H9 (cell line): ENCODE measurements around the gene ITIH5. TPM values are rescaled to one million over a fixed set of nuclear protein-coding genes. Genes with fewer than 3 reads are reported as not detected.

Experiments used
- DNase-seq: peaks from one replicate; pipeline ENCODE4 v3.0.0-alpha.2; 2017
- H2AFZ ChIP-seq: one replicate; pipeline ENCODE4 v1.6.1; 2013; ENCODE audit warnings: mild to moderate bottlenecking, low read length, control low read depth, moderate library complexity
- H2AK5ac ChIP-seq: 2 replicates; pipeline ENCODE4 v1.6.1; 2013; ENCODE audit warnings: low read length, control low read depth, mixed read lengths; ENCODE audit not compliant: insufficient read length
- H2BK120ac ChIP-seq: one replicate; pipeline ENCODE4 v1.6.1; 2013; ENCODE audit warnings: low read depth, mild to moderate bottlenecking, low read length, control low read depth, inconsistent platforms; ENCODE audit not compliant: poor library complexity, severe bottlenecking
- H2BK12ac ChIP-seq: 2 replicates; pipeline ENCODE4 v1.6.1; 2013; ENCODE audit warnings: low read length, control low read depth, mixed read lengths, low read depth; ENCODE audit not compliant: insufficient read length
- H2BK15ac ChIP-seq: 2 replicates; pipeline ENCODE4 v1.6.1; 2013; ENCODE audit warnings: low read depth, low read length, control low read depth
- H2BK20ac ChIP-seq: one replicate; pipeline ENCODE4 v1.6.1; 2013; ENCODE audit warnings: low read depth, mild to moderate bottlenecking, low read length, control low read depth, inconsistent platforms; ENCODE audit not compliant: poor library complexity, severe bottlenecking
- H2BK5ac ChIP-seq: 2 replicates; pipeline ENCODE4 v1.6.1; 2013; ENCODE audit warnings: low read length, control low read depth, mixed read lengths; ENCODE audit not compliant: insufficient read length
- H3K14ac ChIP-seq: 2 replicates; pipeline ENCODE4 v1.6.1; 2013; ENCODE audit warnings: low read length, control low read depth; ENCODE audit not compliant: insufficient read depth
- H3K18ac ChIP-seq: 2 replicates; pipeline ENCODE4 v1.6.1; 2013; ENCODE audit warnings: low read depth, mild to moderate bottlenecking, mixed read lengths, low read length, control low read depth; ENCODE audit not compliant: insufficient read length
- H3K23ac ChIP-seq: 2 replicates; pipeline ENCODE4 v1.6.1; 2013; ENCODE audit warnings: low read length, control low read depth, mixed read lengths, low read depth; ENCODE audit not compliant: insufficient read length
- H3K23me2 ChIP-seq: 2 replicates; pipeline ENCODE4 v1.6.1; 2013; ENCODE audit warnings: low read depth, mild to moderate bottlenecking, mixed read lengths, low read length, control low read depth; ENCODE audit not compliant: insufficient read length, poor library complexity, severe bottlenecking
- H3K27ac ChIP-seq: 2 replicates; pipeline ENCODE4 v1.5.1; 2013; ENCODE audit warnings: low read length, control low read depth, mixed read lengths, low read depth; ENCODE audit not compliant: insufficient read length
- H3K27me3 ChIP-seq: 2 replicates; pipeline ENCODE4 v1.6.1; 2013; ENCODE audit warnings: low read length, control low read depth, inconsistent platforms; ENCODE audit not compliant: insufficient read depth
- H3K4ac ChIP-seq: 2 replicates; pipeline ENCODE4 v1.6.1; 2013; ENCODE audit warnings: low read depth, mild to moderate bottlenecking, control low read depth, inconsistent platforms, low read length, moderate library complexity
- H3K4me1 ChIP-seq: 2 replicates; pipeline ENCODE4 v1.6.1; 2013; ENCODE audit warnings: low read length, control low read depth, inconsistent platforms; ENCODE audit not compliant: insufficient read depth
- H3K4me2 ChIP-seq: 2 replicates; pipeline ENCODE4 v1.6.1; 2013; ENCODE audit warnings: low read length, control low read depth, mixed read lengths; ENCODE audit not compliant: insufficient read length, insufficient read depth
- H3K56ac ChIP-seq: 2 replicates; pipeline ENCODE4 v1.6.1; 2013; ENCODE audit warnings: low read depth, mild to moderate bottlenecking, mixed read lengths, low read length, control low read depth; ENCODE audit not compliant: insufficient read length
- H3K79me1 ChIP-seq: 2 replicates; pipeline ENCODE4 v1.6.1; 2013; ENCODE audit warnings: low read depth, mild to moderate bottlenecking, moderate library complexity, low read length, control low read depth, inconsistent platforms; ENCODE audit not compliant: insufficient read depth, poor library complexity, severe bottlenecking
- H3K79me2 ChIP-seq: 2 replicates; pipeline ENCODE4 v1.6.1; 2013; ENCODE audit warnings: low read length, control low read depth, inconsistent platforms; ENCODE audit not compliant: insufficient read depth
- H3K9ac ChIP-seq: 2 replicates; pipeline ENCODE4 v1.6.1; 2013; ENCODE audit warnings: low read length, control low read depth, mixed read lengths; ENCODE audit not compliant: insufficient read length; ENCODE audit errors: extremely low read depth
- H3K9me3 ChIP-seq: one replicate; pipeline ENCODE4 v1.6.1; 2013; ENCODE audit warnings: low read depth, low read length, inconsistent platforms; ENCODE audit not compliant: control insufficient read depth
- H3T11ph ChIP-seq: one replicate; pipeline ENCODE4 v1.6.1; 2013; ENCODE audit warnings: mild to moderate bottlenecking, low read length, control low read depth, inconsistent platforms
- H4K20me1 ChIP-seq: one replicate; pipeline ENCODE4 v1.6.1; 2013; ENCODE audit not compliant: control insufficient read depth, insufficient read length, insufficient read depth
- H4K5ac ChIP-seq: 2 replicates; pipeline ENCODE4 v1.6.1; 2013; ENCODE audit warnings: low read depth, mild to moderate bottlenecking, mixed read lengths, low read length, control low read depth; ENCODE audit not compliant: insufficient read length
- H4K8ac ChIP-seq: replicated peaks from 2 replicates; pipeline ENCODE4 v1.6.1; 2013; ENCODE audit warnings: low read length, control low read depth, mixed read lengths, low read depth; ENCODE audit not compliant: insufficient read length
- H4K91ac ChIP-seq: 2 replicates; pipeline ENCODE4 v1.6.1; 2013; ENCODE audit warnings: low read depth, mild to moderate bottlenecking, moderate library complexity, mixed read lengths, low read length, control low read depth; ENCODE audit not compliant: insufficient read length
- H3K27ac Mint-ChIP-seq, 3 experiments: 2 replicates in 2 of 3; 3 replicates in 1 of 3; pipeline ENCODE4 v1.8.0; 2020 to 2021; ENCODE audit warnings: mixed read lengths in 3 of 3, mild to moderate bottlenecking in 1 of 3, moderate library complexity in 1 of 3
- H3K27me3 Mint-ChIP-seq: 2 replicates; pipeline ENCODE4 v1.8.0; 2021; ENCODE audit warnings: low read depth, mild to moderate bottlenecking, moderate library complexity, mixed read lengths
- H3K36me3 Mint-ChIP-seq, 3 experiments: 2 replicates in 2 of 3; 3 replicates in 1 of 3; pipeline ENCODE4 v1.8.0; 2020 to 2021; ENCODE audit warnings: low read depth in 3 of 3, mixed read lengths in 3 of 3; ENCODE audit not compliant: insufficient read depth in 1 of 3
- H3K4me1 Mint-ChIP-seq, 2 experiments: 2 replicates each; pipeline ENCODE4 v1.8.0; 2020; ENCODE audit warnings: mixed read lengths in 2 of 2
- H3K4me3 Mint-ChIP-seq, 2 experiments: 2 replicates in 1 of 2; 3 replicates in 1 of 2; pipeline ENCODE4 v1.8.0; 2020 to 2021; ENCODE audit warnings: mild to moderate bottlenecking in 2 of 2, mixed read lengths in 2 of 2, moderate library complexity in 1 of 2
- H3K9me3 Mint-ChIP-seq, 2 experiments: 2 replicates in 1 of 2; 3 replicates in 1 of 2; pipeline ENCODE4 v1.8.0; 2020; ENCODE audit warnings: mild to moderate bottlenecking in 2 of 2, mixed read lengths in 2 of 2, moderate library complexity in 1 of 2
- CTCF ChIP-seq: fragments of 200-600 bp; sonication (generic); conservative IDR thresholded peaks from 3 replicates; pipeline ENCODE4 v1.8.0; 2021; ENCODE audit warnings: antibody characterized with exemption, mild to moderate bottlenecking
- WGBS: extraction: QIAGEN DNeasy Blood & Tissue Kit; methylation state at CpG from one replicate; pipeline ENCODE4 v1.1.7; 2013; ENCODE audit warnings: missing lambda C conversion rate, low lambda C conversion rate, mixed read lengths; ENCODE audit not compliant: insufficient read length; ENCODE audit errors: extremely low coverage; 5-methylcytosine and 5-hydroxymethylcytosine counted together
- total RNA-seq: library from RNA; stranded (reverse); gene quantifications from 2 replicates; pipeline ENCODE4 v1.2.1, GENCODE V29; 2021

ITIH5 gene
- total RNA-seq, 1 experiment from 2014 or later: 1.3 TPM

DNA sequence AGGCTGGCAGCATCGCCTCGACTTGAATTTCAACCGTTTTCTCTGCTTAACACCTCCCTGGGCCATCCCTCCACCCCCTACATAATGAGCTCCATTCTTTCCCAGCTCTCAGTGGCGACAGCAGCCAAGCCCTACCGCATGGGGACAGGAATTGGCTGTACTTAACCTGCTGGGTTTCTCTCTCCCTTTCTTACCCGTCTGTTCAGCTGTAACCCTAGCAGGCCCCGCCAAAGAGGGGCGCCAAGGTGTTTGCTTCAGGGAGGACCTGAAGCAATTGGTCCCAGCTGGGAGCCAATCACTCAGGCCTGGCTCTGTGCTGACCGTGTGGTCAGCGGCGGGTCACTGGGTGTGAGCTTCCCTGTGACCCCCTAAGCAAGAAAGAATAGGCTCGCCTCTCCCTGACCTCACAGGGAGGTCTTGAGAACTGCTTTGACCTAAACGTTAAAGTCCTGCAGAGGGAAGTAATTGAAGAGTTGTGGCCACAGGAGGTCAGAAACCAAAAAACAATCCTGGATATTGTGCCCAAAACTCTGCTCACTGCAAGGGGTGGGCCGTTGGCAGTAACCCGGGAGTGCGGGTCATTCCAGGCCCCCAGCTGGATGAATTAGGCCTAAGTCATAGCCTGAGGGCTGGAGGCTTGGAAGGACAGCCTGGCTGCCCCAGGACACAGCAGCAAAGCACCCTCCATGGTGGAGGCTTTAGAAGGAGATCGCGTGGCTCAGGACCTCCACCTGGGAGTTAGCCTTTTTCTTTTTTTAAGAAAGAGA is 114.6 kb downstream of the ITIH5 start:
- Histone ChIP-seq H3K79me2 (no peaks in the 10 kb centered on the region), H4K91ac (no peak overlapping the region), H2AFZ (no peak overlapping the region), H3K4me2 (no peak overlapping the region), H2AK5ac (no peak overlapping the region), H3K23ac (no peak overlapping the region), H3K9me3 (no peaks in the 10 kb centered on the region), H3K27me3 (no peaks in the 10 kb centered on the region), H3K14ac (no peak overlapping the region), H3K23me2 (no peaks in the 10 kb centered on the region), H2BK5ac (no peak overlapping the region), H4K20me1 (no peaks in the 10 kb centered on the region), H3K4ac (no peak overlapping the region), H2BK20ac (no peak overlapping the region), H3K79me1 (no peaks in the 10 kb centered on the region), H3K9ac (no peak overlapping the region), H3K18ac (no peak overlapping the region), H3K56ac (no peak overlapping the region), H4K5ac (no peak overlapping the region), H3K4me1 (no peaks in the 10 kb centered on the region), H2BK120ac (no peak overlapping the region), H4K8ac (no peak overlapping the region), H3T11ph (no peak overlapping the region), H3K27ac (no peak overlapping the region), H2BK15ac (no peak overlapping the region), H2BK12ac (peak overlapping the region; percentile 70)
- no peaks in the 10 kb centered on the region; a peak in 1 of 5 replicates for H3K9me3 Mint-ChIP-seq
- peak; percentile 65 for DNase-seq
- H3K27me3 Mint-ChIP-seq: no peaks in the 10 kb centered on the region; the same call in 1 of the 2 replicates
- H3K36me3 Mint-ChIP-seq: 0 out of 7 replicates have a peak, but pooled peaks cover 0 to 2% (median 0%) of the 10 kb centered on the region in 3 experiments
- peak overlapping the region in 2 of 3 experiments; percentile 88 to 92; a peak in 4 of 7 replicates for H3K27ac Mint-ChIP-seq
- 0 out of 3 replicates have a peak, but pooled peaks have one; percentile 10 for TF ChIP-seq CTCF
- no peak overlapping the region; a peak in 1 of 5 replicates for H3K4me3 Mint-ChIP-seq
- H3K4me1 Mint-ChIP-seq: peaks cover 10 to 13% of the 10 kb centered on the region in 2 experiments
- WGBS: no CpG with 5 or more reads among the region's 18 CpGs
